C4-2B (cell line): ENCODE measurements around the gene ZNF23.

Source experiments
- CTCF ChIP-seq: fragments of 450-650 bp; conservative IDR thresholded peaks from 2 replicates; pipeline ENCODE4 v1.5.1; 2017; ENCODE audit warnings: mild to moderate bottlenecking
- ZFX ChIP-seq: fragments of 450-650 bp; IDR thresholded peaks from 2 replicates; pipeline ENCODE4 v1.6.1; 2017

DNA sequence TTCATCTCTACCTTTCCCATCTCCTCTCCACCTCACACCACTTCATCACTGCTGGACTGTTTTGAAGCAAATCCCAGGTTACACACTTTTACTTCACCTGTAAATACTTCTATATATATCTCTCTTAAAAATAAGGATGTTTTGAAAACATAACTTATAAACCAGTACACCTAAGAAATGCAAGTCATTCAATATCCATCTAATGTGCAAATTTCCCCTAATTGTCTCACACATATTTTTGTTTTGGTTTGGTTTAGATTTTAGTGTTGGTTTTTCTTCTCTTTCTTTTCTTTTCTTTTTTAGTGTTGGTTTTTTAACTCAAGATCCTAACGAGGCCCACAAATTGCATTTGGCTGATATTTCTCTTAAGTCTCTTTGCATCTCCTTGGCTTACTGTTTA lies 45.0 kb upstream of the ZNF23 start:
- TF ChIP-seq CTCF (no peak), ZFX (no peak)
